PFSK-1 (cell line): Measurements from ENCODE around the gene PRR7.

ENCODE experiments used
- FOXP2 ChIP-seq: optimal IDR thresholded peaks from 2 replicates; pipeline ENCODE3; 2011; ENCODE audit warnings: borderline replicate concordance, control low read depth, inconsistent platforms; ENCODE audit not compliant: insufficient read depth; ENCODE audit errors: extremely low read length, extremely low read depth
- POLR2AphosphoS5 ChIP-seq: IDR thresholded peaks from 2 replicates; pipeline ENCODE4 v1.6.1; 2012; ENCODE audit warnings: low read depth, mild to moderate bottlenecking, control low read depth, low read length, moderate library complexity
- SIN3A ChIP-seq: IDR thresholded peaks from 2 replicates; pipeline ENCODE4 v1.6.1; 2012; ENCODE audit warnings: mild to moderate bottlenecking, low read length, moderate library complexity, borderline replicate concordance; ENCODE audit not compliant: insufficient read depth
- TAF1 ChIP-seq: IDR thresholded peaks from 2 replicates; pipeline ENCODE4 v1.6.1; 2012; ENCODE audit warnings: low read length, control low read depth, borderline replicate concordance; ENCODE audit not compliant: insufficient read depth
- TF ChIP-seq, protein P1 (sequence below), 2 experiments: IDR thresholded peaks; 2 replicates each; pipeline versions ENCODE4 v1.6.1 to v1.8.0; 2011 to 2012; ENCODE audit warnings: low read depth in 2 of 2, low read length in 2 of 2, control low read depth in 1 of 2, inconsistent platforms in 1 of 2, mild to moderate bottlenecking in 1 of 2, moderate library complexity in 1 of 2; ENCODE audit not compliant: insufficient read depth in 1 of 2

PRR7 gene

DNA sequence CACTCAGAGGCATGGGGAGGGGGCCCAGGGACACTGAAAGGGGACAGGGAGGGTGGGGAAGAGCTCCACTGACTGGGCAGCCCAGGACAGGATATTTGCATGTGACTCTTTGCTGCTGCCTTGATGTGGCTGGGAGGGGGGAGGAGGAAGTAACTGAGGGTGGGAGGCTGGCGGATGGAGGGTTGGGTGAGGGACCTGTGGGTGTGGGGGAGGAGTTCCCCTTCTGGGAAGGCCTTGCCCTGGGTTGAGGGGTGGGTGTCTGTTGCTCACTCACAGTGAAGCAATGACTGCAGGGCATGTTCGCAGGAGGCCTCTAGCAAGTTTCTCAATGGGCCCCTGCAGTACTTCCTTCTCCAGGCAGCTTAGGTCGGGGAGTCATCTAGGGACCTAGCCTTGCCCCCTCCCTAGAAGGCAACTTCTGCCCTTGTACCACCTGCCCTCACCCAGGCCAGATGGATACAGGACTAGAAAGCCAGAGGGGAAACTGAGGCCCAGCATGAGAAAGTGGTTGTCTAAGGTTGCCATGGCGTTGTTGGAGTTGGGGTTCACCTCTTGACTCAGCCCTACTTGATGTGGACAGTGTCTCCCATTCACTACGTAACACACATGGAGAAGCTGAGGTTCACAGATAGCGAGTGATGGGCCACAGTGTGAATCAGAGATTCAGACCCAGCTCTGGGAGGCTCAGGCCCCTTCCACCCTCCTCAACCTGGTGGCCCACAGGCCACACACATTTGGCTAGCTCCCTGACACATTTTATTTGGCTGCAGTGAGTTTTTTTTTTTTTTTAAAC, 17.2 kb upstream of the PRR7 start:
- TF ChIP-seq FOXP2 = no peak
- TF ChIP-seq, protein P1, sequence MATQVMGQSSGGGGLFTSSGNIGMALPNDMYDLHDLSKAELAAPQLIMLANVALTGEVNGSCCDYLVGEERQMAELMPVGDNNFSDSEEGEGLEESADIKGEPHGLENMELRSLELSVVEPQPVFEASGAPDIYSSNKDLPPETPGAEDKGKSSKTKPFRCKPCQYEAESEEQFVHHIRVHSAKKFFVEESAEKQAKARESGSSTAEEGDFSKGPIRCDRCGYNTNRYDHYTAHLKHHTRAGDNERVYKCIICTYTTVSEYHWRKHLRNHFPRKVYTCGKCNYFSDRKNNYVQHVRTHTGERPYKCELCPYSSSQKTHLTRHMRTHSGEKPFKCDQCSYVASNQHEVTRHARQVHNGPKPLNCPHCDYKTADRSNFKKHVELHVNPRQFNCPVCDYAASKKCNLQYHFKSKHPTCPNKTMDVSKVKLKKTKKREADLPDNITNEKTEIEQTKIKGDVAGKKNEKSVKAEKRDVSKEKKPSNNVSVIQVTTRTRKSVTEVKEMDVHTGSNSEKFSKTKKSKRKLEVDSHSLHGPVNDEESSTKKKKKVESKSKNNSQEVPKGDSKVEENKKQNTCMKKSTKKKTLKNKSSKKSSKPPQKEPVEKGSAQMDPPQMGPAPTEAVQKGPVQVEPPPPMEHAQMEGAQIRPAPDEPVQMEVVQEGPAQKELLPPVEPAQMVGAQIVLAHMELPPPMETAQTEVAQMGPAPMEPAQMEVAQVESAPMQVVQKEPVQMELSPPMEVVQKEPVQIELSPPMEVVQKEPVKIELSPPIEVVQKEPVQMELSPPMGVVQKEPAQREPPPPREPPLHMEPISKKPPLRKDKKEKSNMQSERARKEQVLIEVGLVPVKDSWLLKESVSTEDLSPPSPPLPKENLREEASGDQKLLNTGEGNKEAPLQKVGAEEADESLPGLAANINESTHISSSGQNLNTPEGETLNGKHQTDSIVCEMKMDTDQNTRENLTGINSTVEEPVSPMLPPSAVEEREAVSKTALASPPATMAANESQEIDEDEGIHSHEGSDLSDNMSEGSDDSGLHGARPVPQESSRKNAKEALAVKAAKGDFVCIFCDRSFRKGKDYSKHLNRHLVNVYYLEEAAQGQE (IDR thresholded peaks at IDR 0.05; ENCODE audit: insufficient read depth in 1 of 2, low read depth in 2 of 2, low read length in 2 of 2) = no peak
- no peak for TF ChIP-seq TAF1
- TF ChIP-seq SIN3A = no peak
- TF ChIP-seq POLR2AphosphoS5 = no peak

DNA sequence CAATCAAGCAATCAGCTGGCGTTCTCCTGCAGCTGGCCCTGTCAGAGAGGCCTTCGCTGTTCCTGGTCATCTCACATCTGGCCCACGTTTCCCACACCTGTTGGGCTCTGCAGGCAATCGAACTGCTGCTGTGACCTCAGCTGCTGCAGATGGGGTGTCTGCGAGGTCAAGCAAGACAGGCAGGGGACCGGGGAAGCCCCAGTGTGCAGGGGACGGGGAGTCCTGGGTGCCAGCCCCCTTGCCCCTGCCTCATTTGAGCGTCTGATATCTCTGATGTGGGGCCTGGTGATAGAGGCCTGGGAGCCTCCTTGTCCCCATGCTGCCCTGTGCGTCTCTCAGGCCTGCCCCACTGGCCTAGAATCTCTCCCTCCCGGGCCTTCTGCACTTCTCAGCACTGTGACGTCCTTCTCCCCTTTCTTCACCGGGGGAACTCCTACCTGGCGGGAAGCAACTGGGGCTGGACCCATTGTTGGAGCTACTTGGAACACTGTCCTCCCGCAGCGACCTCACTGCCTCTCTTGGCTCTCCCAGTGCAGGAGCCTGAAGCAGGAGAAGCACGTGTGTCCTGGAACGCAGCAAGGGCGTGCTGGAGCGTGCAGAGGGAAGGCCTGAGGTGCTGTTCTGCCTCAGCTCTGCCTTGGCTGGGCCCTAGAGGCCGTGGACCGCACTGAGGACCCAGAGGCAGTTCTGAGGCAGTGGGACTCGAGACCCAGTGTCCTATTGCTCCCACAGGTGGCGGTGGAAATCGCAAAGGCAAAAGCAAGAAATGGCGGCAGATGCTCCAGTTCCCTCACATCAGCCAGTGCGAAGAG, 16.3 kb upstream of the PRR7 start:
- TF ChIP-seq, protein P1 (IDR thresholded peaks at IDR 0.05; ENCODE audit: insufficient read depth in 1 of 2, low read depth in 2 of 2, low read length in 2 of 2) = no peak
- TF ChIP-seq TAF1 (no peak), POLR2AphosphoS5 (no peak), SIN3A (no peak), FOXP2 (no peak)

DNA sequence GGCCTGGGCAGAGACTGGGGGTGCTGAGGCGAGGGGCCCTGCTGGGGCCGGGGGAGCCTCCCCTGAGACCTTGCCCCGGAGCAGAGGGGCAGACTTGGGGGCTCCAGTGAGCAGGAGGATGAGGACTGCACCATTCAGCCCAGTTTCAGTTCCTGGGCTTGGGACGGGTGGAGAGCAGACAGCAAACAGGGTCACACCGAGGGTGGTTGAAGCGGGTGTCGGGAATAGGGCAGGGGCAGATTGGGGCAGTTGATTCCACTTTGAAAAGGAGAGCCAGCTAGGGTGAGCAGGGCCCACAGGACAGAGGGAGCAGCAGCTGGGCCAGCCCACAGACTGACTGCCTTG, 15.7 kb upstream of the PRR7 start:
- TF ChIP-seq, protein P1 (IDR thresholded peaks at IDR 0.05; ENCODE audit: insufficient read depth in 1 of 2, low read depth in 2 of 2, low read length in 2 of 2) = no peak
- no peak for TF ChIP-seq SIN3A
- TF ChIP-seq POLR2AphosphoS5 = no peak
- no peak for TF ChIP-seq TAF1
- no peak for TF ChIP-seq FOXP2

DNA sequence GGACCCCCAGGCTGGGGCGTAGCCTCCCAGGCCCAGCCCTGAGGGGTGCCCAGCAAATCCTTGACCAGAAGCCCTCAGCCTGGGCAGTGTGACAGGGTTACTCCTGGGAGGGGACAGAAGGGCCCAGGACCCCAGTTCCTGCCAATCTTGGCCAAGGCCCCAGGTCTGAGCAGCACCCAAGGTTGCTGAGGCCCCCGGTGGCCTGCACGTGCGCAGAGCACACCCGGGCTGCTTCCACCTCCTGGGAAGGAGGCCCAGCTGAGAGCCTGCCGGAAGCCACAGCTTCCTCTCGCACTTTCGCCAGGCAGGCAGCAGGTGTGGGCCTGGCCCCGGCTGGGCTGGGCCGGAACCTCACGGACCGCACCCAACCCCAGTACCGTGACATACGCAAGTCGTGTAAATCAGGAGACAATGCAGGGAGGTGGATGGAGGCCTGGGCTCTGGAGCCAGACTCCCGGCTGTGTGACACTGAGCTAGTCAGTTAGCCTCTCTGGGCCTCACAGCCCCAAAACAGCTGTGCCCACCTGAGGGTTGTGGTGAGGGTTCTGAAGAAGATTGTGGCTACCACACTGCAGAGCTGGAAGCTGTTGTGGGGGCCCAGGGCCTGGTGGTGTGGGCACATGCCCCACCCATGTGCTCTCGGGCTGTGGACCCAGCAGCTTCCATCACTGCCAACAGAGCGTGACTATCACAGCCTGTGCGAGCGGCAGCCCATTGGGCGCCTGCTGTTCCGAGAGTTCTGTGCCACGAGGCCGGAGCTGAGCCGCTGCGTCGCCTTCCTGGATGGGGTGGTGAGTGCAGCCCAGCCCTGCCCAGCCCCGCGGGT, 15.1 kb upstream of the PRR7 start:
- TF ChIP-seq POLR2AphosphoS5 (no peak), TAF1 (no peak), SIN3A (no peak), FOXP2 (no peak)
- TF ChIP-seq, protein P1 (IDR thresholded peaks at IDR 0.05; ENCODE audit: insufficient read depth in 1 of 2, low read depth in 2 of 2, low read length in 2 of 2) = no peak
